H1 (cell line): Measurements from ENCODE around the gene PCBP4. TPM values are rescaled to one million over a fixed set of nuclear protein-coding genes. Genes with fewer than 3 reads are reported as not detected.

ENCODE experiments used
- CTCF ChIA-PET: fragments of 300-600 bp; sonication (Branson Sonifier 250); formaldehyde crosslinking; loops from one replicate; lab custom pipeline; 2021; ENCODE audit not compliant: partially characterized antibody; lab: Charles Lee
- POLR2A ChIA-PET: fragments of 300-600 bp; sonication (Branson Sonifier 250); formaldehyde crosslinking; loops from one replicate; lab custom pipeline; 2021; ENCODE audit warnings: inconsistent platforms; ENCODE audit not compliant: partially characterized antibody; lab: Charles Lee
- DNase-seq, 2 experiments: peaks; one replicate each; pipeline versions ENCODE4 v3.0.0 to v3.0.0-alpha.2; 2010 to 2022; ENCODE audit warnings: low spot score in 2 of 2, low read depth in 1 of 2, mixed read lengths in 1 of 2
- FAIRE-seq: peaks from 2 replicates; lab custom pipeline; 2011; peaks lifted over from hg19 to GRCh38; lab: Jason Lieb, UNC
- H2AFZ ChIP-seq: 2 replicates; pipeline ENCODE4 v1.8.1; 2012; ENCODE audit warnings: low read length, inconsistent platforms
- H2AK5ac ChIP-seq: 2 replicates; pipeline ENCODE4 v1.6.1; 2013; ENCODE audit warnings: low read depth, low read length
- H2BK120ac ChIP-seq: replicated peaks from 2 replicates; pipeline ENCODE3; 2013; ENCODE audit warnings: low read depth, low read length, inconsistent platforms
- H2BK12ac ChIP-seq: 2 replicates; pipeline ENCODE4 v1.6.1; 2013; ENCODE audit warnings: low read depth, low read length
- H2BK15ac ChIP-seq: 2 replicates; pipeline ENCODE4 v1.6.1; 2013; ENCODE audit warnings: low read length
- H2BK20ac ChIP-seq: 2 replicates; pipeline ENCODE4 v1.6.1; 2013; ENCODE audit warnings: low read length
- H2BK5ac ChIP-seq: 2 replicates; pipeline ENCODE4 v1.6.1; 2013; ENCODE audit warnings: low read depth, low read length
- H3K14ac ChIP-seq: 2 replicates; pipeline ENCODE4 v1.6.1; 2013; ENCODE audit warnings: inconsistent platforms; ENCODE audit not compliant: insufficient read length
- H3K18ac ChIP-seq: 2 replicates; pipeline ENCODE4 v1.6.1; 2013; ENCODE audit warnings: low read length; ENCODE audit errors: extremely low read depth
- H3K23ac ChIP-seq: 2 replicates; pipeline ENCODE4 v1.6.1; 2013; ENCODE audit warnings: inconsistent platforms; ENCODE audit not compliant: insufficient read length
- H3K23me2 ChIP-seq: 2 replicates; pipeline ENCODE4 v1.6.1; 2013; ENCODE audit warnings: low read depth, low read length
- H3K27ac ChIP-seq: 2 replicates; pipeline ENCODE4 v1.6.1; 2011; ENCODE audit warnings: low read depth, low read length, inconsistent platforms
- H3K27me3 ChIP-seq, 4 experiments: replicated peaks in 1 of 4; 1 replicate in 1 of 4; 2 replicates in 3 of 4; pipeline versions ENCODE4 v1.6.1 to v1.8.1; 2011 to 2013; ENCODE audit warnings: low read length in 3 of 4, mild to moderate bottlenecking in 3 of 4, inconsistent platforms in 2 of 4, mixed read lengths in 2 of 4, moderate library complexity in 1 of 4; ENCODE audit not compliant: control insufficient read depth in 3 of 4, insufficient read depth in 3 of 4; ENCODE audit errors: extremely low read depth in 1 of 4
- H3K36me3 ChIP-seq, 4 experiments: 2 replicates each; pipeline versions ENCODE4 v1.6.1 to v1.8.1; 2011 to 2013; ENCODE audit warnings: mild to moderate bottlenecking in 4 of 4, low read length in 3 of 4, moderate library complexity in 2 of 4, control low read depth in 1 of 4, inconsistent platforms in 1 of 4; ENCODE audit not compliant: insufficient read depth in 4 of 4, control insufficient read depth in 2 of 4
- H3K4ac ChIP-seq: replicated peaks from 2 replicates; pipeline ENCODE3; 2013; ENCODE audit warnings: low read length, low read depth, mixed read lengths, inconsistent platforms; ENCODE audit not compliant: insufficient read length
- H3K4me1 ChIP-seq, 4 experiments: replicated peaks in 1 of 4; 1 replicate in 1 of 4; 2 replicates in 3 of 4; pipeline versions ENCODE4 v1.6.1 to v1.8.1; 2011 to 2013; ENCODE audit warnings: low read length in 3 of 4, inconsistent platforms in 2 of 4, mixed read lengths in 1 of 4; ENCODE audit not compliant: insufficient read depth in 4 of 4, control insufficient read depth in 3 of 4
- H3K4me2 ChIP-seq, 2 experiments: 2 replicates each; pipeline versions ENCODE4 v1.6.1 to v1.8.1; 2011 to 2013; ENCODE audit warnings: low read depth in 2 of 2, low read length in 2 of 2, control low read depth in 1 of 2, inconsistent platforms in 1 of 2, mild to moderate bottlenecking in 1 of 2; ENCODE audit not compliant: insufficient read depth in 1 of 2
- H3K4me3 ChIP-seq, 4 experiments: fragments of 200-600, 300-600 bp in 1 of 4; sonication (generic), shearing (Covaris generic), sonication (Bioruptor Twin) in 1 of 4; 2 replicates each; pipeline versions ENCODE4 v1.5.1 to v1.8.1; 2011 to 2016; ENCODE audit warnings: low read length in 4 of 4, low read depth in 3 of 4, control low read depth in 2 of 4, inconsistent platforms in 2 of 4, mild to moderate bottlenecking in 2 of 4, mixed read lengths in 1 of 4, moderate library complexity in 1 of 4; ENCODE audit not compliant: insufficient read depth in 2 of 4; ENCODE audit errors: extremely low read depth in 1 of 4
- H3K56ac ChIP-seq: replicated peaks from 2 replicates; pipeline ENCODE3; 2013; ENCODE audit warnings: low read depth, mild to moderate bottlenecking, mixed read lengths, low read length, inconsistent platforms; ENCODE audit not compliant: insufficient read length
- H3K79me1 ChIP-seq: 2 replicates; pipeline ENCODE4 v1.6.1; 2013; ENCODE audit warnings: low read depth, low read length, control low read depth
- H3K79me2 ChIP-seq, 2 experiments: 2 replicates each; pipeline versions ENCODE4 v1.6.1 to v1.8.1; 2012 to 2013; ENCODE audit warnings: low read length in 2 of 2, mild to moderate bottlenecking in 2 of 2, inconsistent platforms in 1 of 2; ENCODE audit not compliant: insufficient read depth in 2 of 2, control insufficient read depth in 1 of 2
- H3K9ac ChIP-seq, 4 experiments: replicated peaks in 1 of 4; 1 replicate in 1 of 4; 2 replicates in 3 of 4; pipeline versions ENCODE4 v1.6.1 to v1.8.1; 2011 to 2013; ENCODE audit warnings: low read depth in 3 of 4, low read length in 3 of 4, control low read depth in 2 of 4, mild to moderate bottlenecking in 2 of 4, moderate library complexity in 2 of 4, inconsistent platforms in 1 of 4; ENCODE audit errors: extremely low read depth in 1 of 4
- H3K9me3 ChIP-seq, 2 experiments: 2 replicates each; pipeline versions ENCODE4 v1.6.1 to v1.8.1; 2012 to 2013; ENCODE audit warnings: mild to moderate bottlenecking in 2 of 2, moderate library complexity in 2 of 2, control low read depth in 1 of 2, inconsistent platforms in 1 of 2, low read depth in 1 of 2, low read length in 1 of 2, mixed read lengths in 1 of 2; ENCODE audit not compliant: insufficient read depth in 2 of 2
- H4K20me1 ChIP-seq, 2 experiments: replicated peaks in 1 of 2; 2 replicates each; pipeline versions ENCODE3 to v1.8.1; 2011 to 2013; ENCODE audit warnings: inconsistent platforms in 2 of 2, low read length in 2 of 2, mild to moderate bottlenecking in 1 of 2; ENCODE audit not compliant: insufficient read depth in 2 of 2, control insufficient read depth in 1 of 2
- H4K5ac ChIP-seq: 2 replicates; pipeline ENCODE4 v1.6.1; 2013; ENCODE audit warnings: low read length, low read depth, mixed read lengths, inconsistent platforms; ENCODE audit not compliant: insufficient read length
- H4K8ac ChIP-seq: 2 replicates; pipeline ENCODE4 v1.8.0; 2013; ENCODE audit warnings: mild to moderate bottlenecking, moderate library complexity, low read length, inconsistent platforms; ENCODE audit not compliant: insufficient read depth; ENCODE audit errors: extremely low read depth
- H4K91ac ChIP-seq: replicated peaks from 2 replicates; pipeline ENCODE3; 2013; ENCODE audit warnings: low read length, mixed read lengths, inconsistent platforms; ENCODE audit not compliant: insufficient read length
- ATF2 ChIP-seq: IDR thresholded peaks from 2 replicates; pipeline ENCODE4 v1.6.1; 2012; ENCODE audit warnings: low read length, inconsistent platforms
- ATF3 ChIP-seq: IDR thresholded peaks from 2 replicates; pipeline ENCODE4 v1.6.1; 2011; ENCODE audit warnings: low read depth, mild to moderate bottlenecking, low read length; ENCODE audit not compliant: insufficient read depth
- E2F6 ChIP-seq: IDR thresholded peaks from 2 replicates; pipeline ENCODE4 v1.6.1; 2012; ENCODE audit warnings: inconsistent platforms
- EP300 ChIP-seq, 2 experiments: IDR thresholded peaks; 1 replicate in 1 of 2; 2 replicates in 1 of 2; pipeline ENCODE4 v1.6.1; 2011 to 2012; ENCODE audit warnings: low read depth in 2 of 2, low read length in 2 of 2, mild to moderate bottlenecking in 2 of 2, borderline replicate concordance in 1 of 2, inconsistent platforms in 1 of 2, moderate library complexity in 1 of 2
- RFX5 ChIP-seq: IDR thresholded peaks from 2 replicates; pipeline ENCODE4 v1.6.1; 2011; ENCODE audit warnings: low read depth, low read length, improper control_type of control experiment, borderline replicate concordance
- WGBS, 2 experiments: shearing (Covaris generic) in 1 of 2; methylation state at CpG; one replicate each; pipeline versions ENCODE4 v1.1.6 to v1.1.7; 2013 to 2015; ENCODE audit warnings: low lambda C conversion rate in 2 of 2, mixed read lengths in 2 of 2, inconsistent platforms in 1 of 2, low coverage in 1 of 2, missing lambda C conversion rate in 1 of 2; ENCODE audit not compliant: insufficient replicate concordance in 2 of 2, insufficient coverage in 1 of 2, insufficient read length in 1 of 2; ENCODE audit errors: extremely low coverage in 1 of 2, missing lambda C conversion rate in 1 of 2; 5-methylcytosine and 5-hydroxymethylcytosine counted together
- polyA plus RNA-seq, 7 experiments: library from polyadenylated mRNA; depleted of rRNA in 3 of 7; stranded (reverse) in 5 of 7; unstranded in 2 of 7; fragments of >200 nt in 5 of 7; fragments of 200-250 nt in 2 of 7; gene quantifications; 1 replicate in 5 of 7; 2 replicates in 1 of 7; 4 replicates in 1 of 7; pipeline versions ENCODE4 v1.2.1 to v1.2.3, GENCODE V29; 2011 to 2013; ENCODE audit warnings: missing spikeins in 2 of 7, mixed read lengths in 2 of 7
- total RNA-seq: library from RNA; stranded (reverse); fragmentation: NEBNext Ultra II Directional; extraction: Animal tissue kit (Norgen Biotek cat#: 25700); gene quantifications from 2 replicates; pipeline ENCODE4 v1.2.1, GENCODE V29; 2021

The PCBP4 gene
- total and polyA plus RNA-seq, 2 of the 8 experiments (the other 6 are each of a cell fraction or from before 2014, with no cell fraction given), result 16.4 to 34.1 TPM

GRCh38 chr3:51953445-51953844, 13.8 kb downstream of the PCBP4 start:
- peaks cover 8% of the 10 kb centered on the region; the same call in 1 of the 2 replicates for H3K23me2 ChIP-seq
- no peak overlapping the region for H3K14ac ChIP-seq
- DNase-seq, result no peak
- H3K4me3 ChIP-seq, result no peak overlapping the region
- H3K27ac ChIP-seq, result no peak overlapping the region
- no peak overlapping the region for H3K4me2 ChIP-seq
- H3K9ac ChIP-seq, result no peak overlapping the region
- no peaks in the 10 kb centered on the region for H3K79me1 ChIP-seq
- H2BK12ac ChIP-seq, result no peak overlapping the region
- H3K56ac ChIP-seq, result no peak overlapping the region
- CTCF ChIA-PET, result interaction anchor here (0.6 to 5.7 kb wide), 11 partner anchors 10 to 1326 kb away, joined by 3 to 29 read pairs (median 5); partner anchors contain the start of genes ABHD14A, ABHD14B, PARP3 and RRP9
- H3K9me3 ChIP-seq, result no peaks in the 10 kb centered on the region
- H2AFZ ChIP-seq, result no peak overlapping the region
- peaks cover 15 to 43% (median 35%) of the 10 kb centered on the region in 4 experiments for H3K27me3 ChIP-seq
- no peak overlapping the region for H2AK5ac ChIP-seq
- no peaks in the 10 kb centered on the region for H3K36me3 ChIP-seq
- no peak overlapping the region for H2BK120ac ChIP-seq
- no peak overlapping the region for H4K8ac ChIP-seq
- H3K79me2 ChIP-seq, result no peaks in the 10 kb centered on the region
- no peak overlapping the region for H2BK20ac ChIP-seq
- no peak overlapping the region for H2BK15ac ChIP-seq
- H3K23ac ChIP-seq, result no peak overlapping the region
- WGBS, 2 experiments, result 92% methylated on average over 3 of the region's 3 CpGs; no CpG with 5 or more reads in 1 of the 2 experiments
- POLR2A ChIA-PET, result interaction anchor here (0.6 to 15.7 kb wide), 7 partner anchors 8 to 225 kb away, joined by 3 to 148 read pairs (median 13); partner anchors contain the start of genes ACY1, PARP3, PCBP4 and RPL29
- no peak overlapping the region for H3K18ac ChIP-seq
- no peak overlapping the region for H2BK5ac ChIP-seq
- H3K4ac ChIP-seq, result no peak overlapping the region
- H3K4me1 ChIP-seq, result peaks cover 0 to 15% (median 7%) of the 10 kb centered on the region in 4 experiments; a peak in 6 of 7 replicates
- TF ChIP-seq ATF3, result no peak
- no peak for TF ChIP-seq E2F6
- no peak for TF ChIP-seq ATF2
- TF ChIP-seq EP300 (IDR thresholded peaks at IDR 0.05; ENCODE audit: borderline replicate concordance in 1 of 2, low read depth in 2 of 2, low read length in 2 of 2), result no peak
- no peak for TF ChIP-seq RFX5
- no peak overlapping the region for H4K5ac ChIP-seq
- H4K20me1 ChIP-seq, result no peaks in the 10 kb centered on the region
- no peak for FAIRE-seq
- H4K91ac ChIP-seq, result no peak overlapping the region
